Measurements from ENCODE around the gene DEFB114.

Gene DEFB114

DNA sequence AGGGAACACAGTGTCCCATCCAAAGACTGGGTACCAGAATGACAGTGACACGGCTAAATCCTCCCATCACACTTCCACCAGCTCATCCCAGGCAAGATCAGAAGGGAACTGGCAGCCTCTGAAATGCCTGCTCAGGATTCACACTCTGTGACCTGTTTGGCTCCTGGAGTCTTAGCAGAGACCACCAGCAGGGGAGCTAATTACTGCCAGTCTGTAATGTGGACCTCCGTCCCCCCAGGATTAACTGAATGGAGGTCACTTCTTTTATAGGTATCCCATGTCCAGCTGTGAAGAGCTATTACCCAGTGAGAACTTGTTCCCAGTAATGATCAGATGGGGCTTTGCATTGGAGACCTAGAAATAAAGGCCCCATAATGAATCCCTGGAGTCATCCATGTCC lies 45.2 kb downstream of the DEFB114 start:
- Histone ChIP-seq H4K20me1 (ENCODE audit: insufficient read depth, low read length) (no peaks in the 10 kb centered on the region), H3K27me3 (ENCODE audit: insufficient read depth, low read length) (no peaks in the 10 kb centered on the region), H3K4me2 (ENCODE audit: low read length) (no peak overlapping the region), H3K9me3 (ENCODE audit: low read length) (no peaks in the 10 kb centered on the region), H3F3A (ENCODE audit: insufficient read depth, low read length) (no peaks in the 10 kb centered on the region), H3K4me3 (ENCODE audit: low read depth, low read length, poor library complexity, severe bottlenecking) (no peak overlapping the region), H3K79me2 (ENCODE audit: insufficient read depth, low read length) (no peaks in the 10 kb centered on the region), H3K4me1 (ENCODE audit: insufficient read depth, low read length, severe bottlenecking) (no peaks in the 10 kb centered on the region), H3K36me3 (ENCODE audit: insufficient read depth, low read length) (no peaks in the 10 kb centered on the region), H3K9me2 (ENCODE audit: low read depth, low read length) (no peaks in the 10 kb centered on the region), H3K9ac (ENCODE audit: low read length) (no peak overlapping the region), H3K27ac (ENCODE audit: low read depth, low read length, poor library complexity, severe bottlenecking) (no peak overlapping the region), H2AFZ (ENCODE audit: low read length) (no peak overlapping the region)
- TF ChIP-seq CTCF (IDR thresholded peaks at IDR 0.05; ENCODE audit: low read length) = no peak
- TF ChIP-seq EZH2 (IDR thresholded peaks at IDR 0.05; ENCODE audit: borderline replicate concordance, low read length) = no peak

GRCh38 chr6:49915035-49915434 lies 48.9 kb downstream of the DEFB114 start:
- H2AFZ ChIP-seq (ENCODE audit: low read length) = no peak overlapping the region
- H3F3A ChIP-seq (ENCODE audit: insufficient read depth, low read length) = no peaks in the 10 kb centered on the region
- TF ChIP-seq EZH2 (IDR thresholded peaks at IDR 0.05; ENCODE audit: borderline replicate concordance, low read length) (no peak), CTCF (IDR thresholded peaks at IDR 0.05; ENCODE audit: low read length) (no peak)
- H3K9ac ChIP-seq (ENCODE audit: low read length) = no peak overlapping the region
- no peaks in the 10 kb centered on the region for H3K9me2 ChIP-seq (ENCODE audit: low read depth, low read length)
- no peaks in the 10 kb centered on the region for H3K36me3 ChIP-seq (ENCODE audit: insufficient read depth, low read length)
- no peaks in the 10 kb centered on the region for H3K4me1 ChIP-seq (ENCODE audit: insufficient read depth, low read length, severe bottlenecking)
- H3K27ac ChIP-seq (ENCODE audit: low read depth, low read length, poor library complexity, severe bottlenecking) = no peak overlapping the region
- H3K4me3 ChIP-seq (ENCODE audit: low read depth, low read length, poor library complexity, severe bottlenecking) = no peak overlapping the region
- no peaks in the 10 kb centered on the region for H3K9me3 ChIP-seq (ENCODE audit: low read length)
- H3K27me3 ChIP-seq (ENCODE audit: insufficient read depth, low read length) = no peaks in the 10 kb centered on the region
- H4K20me1 ChIP-seq (ENCODE audit: insufficient read depth, low read length) = no peaks in the 10 kb centered on the region
- no peak overlapping the region for H3K4me2 ChIP-seq (ENCODE audit: low read length)
- no peaks in the 10 kb centered on the region for H3K79me2 ChIP-seq (ENCODE audit: insufficient read depth, low read length)

GRCh38 chr6:49913636-49914375 lies 50.2 kb downstream of the DEFB114 start:
- Histone ChIP-seq H3K9me2 (ENCODE audit: low read depth, low read length) (no peaks in the 10 kb centered on the region), H3F3A (ENCODE audit: insufficient read depth, low read length) (no peaks in the 10 kb centered on the region), H3K4me2 (ENCODE audit: low read length) (no peak overlapping the region), H3K27me3 (ENCODE audit: insufficient read depth, low read length) (no peaks in the 10 kb centered on the region), H2AFZ (ENCODE audit: low read length) (no peak overlapping the region), H3K9me3 (ENCODE audit: low read length) (no peaks in the 10 kb centered on the region), H3K27ac (ENCODE audit: low read depth, low read length, poor library complexity, severe bottlenecking) (no peak overlapping the region), H3K4me1 (ENCODE audit: insufficient read depth, low read length, severe bottlenecking) (no peaks in the 10 kb centered on the region), H3K79me2 (ENCODE audit: insufficient read depth, low read length) (no peaks in the 10 kb centered on the region), H3K4me3 (ENCODE audit: low read depth, low read length, poor library complexity, severe bottlenecking) (no peak overlapping the region), H4K20me1 (ENCODE audit: insufficient read depth, low read length) (no peaks in the 10 kb centered on the region), H3K9ac (ENCODE audit: low read length) (no peak overlapping the region), H3K36me3 (ENCODE audit: insufficient read depth, low read length) (no peaks in the 10 kb centered on the region)
- TF ChIP-seq CTCF (IDR thresholded peaks at IDR 0.05; ENCODE audit: low read length) (no peak), EZH2 (IDR thresholded peaks at IDR 0.05; ENCODE audit: borderline replicate concordance, low read length) (no peak)
